NOMO-1 treated with DMSO at 0.1 percent for 48 hours (cell line): Measurements from ENCODE around the gene EOMES.

Experiments
- DNase-seq: peaks from one replicate; lab custom pipeline; 2025; ENCODE audit not compliant: unreplicated experiment; lab: John Stamatoyannopoulos, UW

EOMES gene

GRCh38 chr3:27681249-27681748, 40.8 kb downstream of the EOMES start:
- DNase-seq: peak; percentile 68

- DNase-seq: no peak
These were observed 41.4 kb downstream of the EOMES start for GRCh38 chr3:27680517-27681246.

GRCh38 chr3:27679691-27680090, 42.4 kb downstream of the EOMES start:
- DNase-seq: no peak

GRCh38 chr3:27678234-27678633, 43.9 kb downstream of the EOMES start:
- no peak for DNase-seq

- no peak for DNase-seq
These were observed 44.6 kb downstream of the EOMES start for GRCh38 chr3:27677565-27677964.

- no peak for DNase-seq
These were observed 46.8 kb downstream of the EOMES start for GRCh38 chr3:27675287-27675686.

- DNase-seq: peak; percentile 41
These were observed 48.4 kb downstream of the EOMES start for GRCh38 chr3:27673701-27674100.

GRCh38 chr3:27671101-27671500, 51.0 kb downstream of the EOMES start:
- DNase-seq: no peak

GRCh38 chr3:27670619-27671018, 51.5 kb downstream of the EOMES start:
- DNase-seq: no peak

- DNase-seq: no peak
These were observed 52.5 kb downstream of the EOMES start for GRCh38 chr3:27669591-27669990.

GRCh38 chr3:27667751-27668150, 54.4 kb downstream of the EOMES start:
- no peak for DNase-seq

- peak; percentile 82 for DNase-seq
These were observed 55.4 kb downstream of the EOMES start for GRCh38 chr3:27666708-27667107.

- DNase-seq: no peak
These were observed 55.9 kb downstream of the EOMES start for GRCh38 chr3:27666272-27666671.
